GM21723 (cell line): ENCODE results near the gene FARP2.
"Not testable (repeated sequence)": the region's sequence is repeated elsewhere in the genome, so short reads cannot be mapped to it uniquely, and the experiment has no call there.

Experiments
- ATAC-seq: cut with Tn5 transposase; IDR thresholded peaks from one replicate; pipeline ENCODE4 v1.9.1; 2021; ENCODE audit warnings: mild to moderate bottlenecking, moderate library complexity; ENCODE audit not compliant: unreplicated experiment

The FARP2 gene

DNA sequence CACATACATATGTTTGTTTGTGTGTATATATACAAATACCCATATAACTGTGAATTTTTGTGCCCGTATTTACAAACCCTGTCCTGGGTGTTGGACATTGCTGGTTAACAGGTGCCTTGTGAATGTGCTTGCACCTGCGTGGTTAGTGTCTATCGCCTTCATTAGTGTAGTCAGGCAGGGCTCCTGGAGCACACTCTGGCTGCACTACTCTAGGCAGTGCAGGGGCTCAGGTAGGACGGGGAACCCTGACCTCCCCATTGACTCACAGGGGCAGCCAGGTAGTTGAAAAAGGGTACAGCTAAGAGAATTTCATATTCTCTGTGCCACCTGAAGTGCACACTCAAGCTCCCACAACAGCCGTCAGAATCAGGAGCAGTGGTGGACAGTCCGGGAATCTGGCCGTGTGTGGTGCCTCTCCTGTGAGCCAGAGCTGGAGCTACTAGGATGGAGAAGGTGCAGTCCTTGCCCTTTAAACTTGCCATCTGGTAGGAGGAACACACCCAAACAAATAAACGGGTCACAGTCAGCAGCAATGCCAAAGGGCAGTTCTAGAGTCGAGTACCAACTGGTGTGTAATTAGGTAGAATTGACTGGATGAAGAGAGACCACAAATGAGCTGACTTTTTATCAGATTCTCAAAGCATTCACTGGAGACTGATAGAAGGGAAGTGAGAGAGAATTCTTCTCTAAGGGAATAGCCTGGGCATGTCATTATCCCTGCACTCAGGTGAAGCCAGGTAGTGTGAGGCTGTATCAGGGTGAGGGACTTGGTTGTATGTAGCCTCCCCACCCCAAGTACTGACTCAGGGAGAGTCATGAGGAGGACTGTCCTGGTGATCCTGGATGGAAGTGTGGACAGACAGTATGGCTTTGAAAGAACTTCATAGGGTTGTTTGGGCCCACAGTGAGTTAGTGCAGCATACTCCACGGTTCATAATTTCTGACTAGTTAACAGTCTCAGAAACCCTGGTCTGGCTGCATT lies 44.1 kb downstream of the FARP2 start:
- no peak for ATAC-seq

DNA sequence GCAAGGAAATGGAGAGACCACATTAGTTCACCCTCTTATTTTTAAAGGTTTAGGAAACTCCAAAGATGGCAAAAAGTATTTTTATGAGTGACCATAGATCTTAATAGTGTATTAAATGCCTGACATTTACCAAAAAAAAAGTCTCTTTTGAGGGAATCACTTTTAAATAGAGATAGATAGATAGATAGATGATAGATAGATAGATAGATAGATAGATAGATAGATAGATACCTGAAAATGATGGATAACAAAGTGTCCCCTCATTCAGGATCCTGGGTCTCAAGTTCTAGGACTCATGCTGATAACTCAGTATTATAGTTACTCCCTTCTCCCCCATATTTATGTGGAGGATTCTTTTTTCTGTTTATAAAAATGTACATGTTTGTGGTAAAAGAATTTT lies 52.8 kb downstream of the FARP2 start:
- no peak for ATAC-seq

DNA sequence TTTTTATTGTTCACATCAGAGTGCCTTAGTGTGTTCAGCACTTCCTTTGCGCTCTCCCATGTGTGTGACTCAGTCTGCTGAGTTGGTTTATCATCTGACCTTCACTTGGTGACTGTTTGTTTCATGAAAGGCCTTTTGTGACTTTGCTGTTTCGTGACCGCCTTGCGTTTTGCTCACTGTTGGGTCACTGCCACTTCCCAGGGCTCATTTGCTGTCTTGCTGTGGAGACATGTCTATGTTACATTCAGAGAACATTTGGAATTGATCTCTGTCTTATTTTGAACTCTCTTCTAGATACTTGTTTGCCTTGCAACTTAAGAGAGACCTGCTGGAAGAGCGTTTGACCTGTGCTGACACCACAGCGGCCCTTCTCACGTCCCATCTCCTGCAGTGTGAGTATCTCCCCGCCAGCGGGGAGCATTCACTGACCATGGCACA lies 54.7 kb downstream of the FARP2 start:
- no peak for ATAC-seq

DNA sequence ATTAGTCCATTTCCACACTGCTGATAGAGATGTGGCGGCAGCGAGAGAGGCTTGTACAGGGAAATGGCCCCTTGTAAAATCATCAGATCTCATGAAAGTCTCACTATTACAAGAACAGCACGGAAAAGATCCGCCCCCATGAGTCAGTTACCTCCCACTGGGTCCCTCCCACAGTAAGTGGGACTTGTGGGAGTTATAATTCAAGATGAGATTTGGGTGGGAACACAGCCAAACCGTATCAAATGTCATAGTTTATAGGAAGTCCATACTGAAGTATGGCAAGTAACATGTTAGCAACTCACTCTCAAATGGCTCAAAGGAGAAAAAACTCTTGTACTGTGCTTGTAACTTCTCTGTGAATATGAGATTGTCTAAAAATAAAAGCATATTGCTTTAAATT lies 56.1 kb downstream of the FARP2 start:
- no peak for ATAC-seq

DNA sequence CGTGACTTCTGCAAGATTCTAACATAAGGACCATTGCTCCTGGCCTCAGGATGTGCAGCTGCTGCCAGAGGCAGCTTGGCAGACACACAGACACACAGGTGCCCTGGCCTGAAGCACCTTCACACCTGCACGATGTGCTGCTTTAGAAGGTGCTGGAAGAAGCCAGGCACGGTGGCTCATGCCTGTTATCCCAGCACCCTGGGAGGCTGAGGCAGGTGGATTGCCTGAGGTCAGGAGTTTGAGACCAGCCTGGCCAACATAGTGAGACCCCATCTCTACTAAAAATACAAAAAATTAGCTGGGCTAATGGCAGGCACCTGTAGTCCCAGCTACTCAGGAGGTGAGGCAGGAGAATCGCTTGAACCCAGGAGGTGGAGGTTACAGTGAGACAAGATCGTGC lies 57.4 kb downstream of the FARP2 start:
- ATAC-seq, result not testable (repeated sequence)

DNA sequence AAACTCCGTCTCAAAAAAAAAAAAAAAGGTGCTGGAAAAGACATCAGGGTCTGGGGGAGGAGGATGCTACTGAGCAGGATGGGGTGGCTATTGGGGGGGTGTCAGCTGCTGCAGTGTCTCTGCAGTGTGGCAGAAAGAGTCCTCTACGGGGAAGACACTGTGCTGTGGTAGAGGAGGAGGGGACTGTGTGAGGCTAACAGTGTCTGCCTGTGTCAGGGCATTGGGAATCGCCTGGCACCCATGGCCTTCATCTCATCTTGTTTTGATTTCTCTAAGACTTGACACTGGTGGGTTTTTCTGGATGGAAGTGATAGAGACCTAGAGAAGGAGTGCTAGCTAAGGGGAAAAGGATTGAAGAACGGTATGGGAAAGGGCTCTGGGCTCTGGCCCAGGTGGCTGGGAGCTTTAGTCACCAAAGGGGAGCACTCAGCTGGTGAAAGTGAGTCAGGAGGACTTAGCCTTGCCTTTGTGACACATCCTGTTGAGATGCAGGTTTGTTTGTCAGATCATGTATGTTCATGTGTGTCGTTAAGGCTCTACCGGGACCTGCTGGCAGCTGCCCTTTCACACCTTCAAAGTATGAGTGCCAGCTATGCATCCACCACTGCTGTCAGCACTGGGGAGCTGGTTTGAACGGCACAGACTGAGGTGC lies 58.0 kb downstream of the FARP2 start:
- ATAC-seq, result no peak

DNA sequence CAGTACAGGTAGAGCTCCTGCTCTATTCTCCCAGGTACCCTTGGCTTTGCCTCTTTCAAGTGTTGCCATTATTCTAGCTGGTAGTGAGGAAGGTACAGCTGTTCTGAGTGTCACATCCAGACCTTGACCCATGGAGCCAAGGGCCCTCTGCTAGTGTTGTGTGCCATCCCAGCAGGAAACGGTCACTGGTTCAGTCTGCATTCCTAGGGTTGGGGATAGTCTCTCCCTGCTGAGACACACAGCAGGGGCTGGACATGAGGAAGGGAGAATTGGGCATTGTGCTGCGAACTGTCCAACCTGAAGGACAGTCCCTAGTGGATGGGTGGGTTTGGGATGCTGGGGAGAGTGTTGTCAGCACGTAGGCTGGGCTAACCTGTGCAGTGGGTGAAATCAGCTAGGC lies 59.1 kb downstream of the FARP2 start:
- ATAC-seq, result no peak

DNA sequence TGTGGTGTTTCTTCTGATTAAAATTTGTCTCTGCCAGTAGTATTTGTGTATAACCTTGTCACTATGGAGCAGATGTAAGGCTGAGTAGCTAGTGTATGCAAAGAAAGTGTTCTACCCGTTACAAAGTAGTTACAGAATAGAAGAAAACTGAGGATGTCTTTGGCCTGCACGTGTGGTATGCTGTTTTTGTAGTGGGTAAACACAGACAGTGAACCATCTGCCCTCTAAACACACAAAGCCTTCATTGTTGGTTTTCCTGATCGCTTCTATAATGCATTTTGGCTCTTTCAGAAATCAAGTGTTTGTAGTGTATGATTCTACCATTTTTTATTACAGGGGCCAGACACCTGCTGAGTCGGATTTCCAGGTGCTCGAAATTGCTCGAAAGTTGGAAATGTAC lies 61.5 kb downstream of the FARP2 start:
- no peak for ATAC-seq

DNA sequence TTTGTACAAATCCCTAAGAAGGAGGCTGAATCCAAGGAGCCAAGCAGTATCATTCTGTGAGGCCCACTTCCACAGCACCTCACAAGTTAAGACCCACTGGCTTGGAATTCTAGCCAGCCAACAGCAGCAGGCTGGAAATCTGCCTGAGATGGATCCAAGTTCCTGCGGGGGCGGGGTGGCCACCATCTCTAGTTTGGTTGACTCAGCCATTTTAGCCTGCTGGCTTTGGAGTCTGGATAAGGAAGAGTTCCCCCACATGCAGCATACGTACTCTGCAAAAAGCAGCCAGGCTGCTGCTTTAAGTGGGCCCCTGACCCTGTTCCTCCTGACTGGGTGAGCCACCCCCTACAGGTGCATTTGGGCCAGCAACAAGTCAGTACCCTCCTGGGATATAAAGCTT lies 65.2 kb downstream of the FARP2 start:
- no peak for ATAC-seq

DNA sequence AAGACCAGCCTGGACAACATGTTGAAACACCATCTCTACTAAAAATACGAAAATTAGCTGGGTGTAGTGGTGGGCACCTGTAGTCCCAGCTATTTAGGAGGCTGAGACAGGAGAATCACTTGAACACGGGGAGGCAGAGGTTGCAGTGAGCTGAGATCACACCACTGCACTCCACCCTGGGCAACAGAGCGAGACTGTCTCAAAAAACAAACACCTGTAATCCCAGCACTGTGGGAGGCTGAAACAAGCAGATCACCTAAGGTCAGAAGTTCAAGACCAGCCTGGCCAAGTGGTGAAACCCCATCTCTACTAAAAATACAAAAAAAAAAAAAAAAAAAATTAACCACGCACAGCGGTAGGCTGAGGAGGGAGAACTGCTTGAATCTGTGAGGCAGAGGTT lies 65.9 kb downstream of the FARP2 start:
- ATAC-seq, result not testable (repeated sequence)

DNA sequence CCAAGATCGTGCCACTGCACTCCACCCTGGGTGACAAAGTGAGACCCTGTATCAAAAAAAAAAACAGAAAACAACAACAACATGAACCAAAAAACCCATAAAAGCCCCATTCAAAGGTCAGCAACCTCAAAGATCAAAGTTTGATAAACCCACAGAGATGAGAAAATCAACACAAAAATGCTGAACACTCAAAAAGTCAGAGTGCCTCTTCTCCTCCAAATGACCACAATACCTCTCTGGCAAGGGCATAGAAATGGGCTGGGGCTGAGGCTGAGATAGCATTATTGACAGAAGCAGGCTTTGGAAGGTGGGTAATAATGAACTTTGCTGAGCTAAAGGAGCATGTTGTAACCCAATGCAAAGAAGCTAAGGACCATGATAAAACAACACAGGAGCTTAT lies 66.3 kb downstream of the FARP2 start:
- ATAC-seq, result no peak

DNA sequence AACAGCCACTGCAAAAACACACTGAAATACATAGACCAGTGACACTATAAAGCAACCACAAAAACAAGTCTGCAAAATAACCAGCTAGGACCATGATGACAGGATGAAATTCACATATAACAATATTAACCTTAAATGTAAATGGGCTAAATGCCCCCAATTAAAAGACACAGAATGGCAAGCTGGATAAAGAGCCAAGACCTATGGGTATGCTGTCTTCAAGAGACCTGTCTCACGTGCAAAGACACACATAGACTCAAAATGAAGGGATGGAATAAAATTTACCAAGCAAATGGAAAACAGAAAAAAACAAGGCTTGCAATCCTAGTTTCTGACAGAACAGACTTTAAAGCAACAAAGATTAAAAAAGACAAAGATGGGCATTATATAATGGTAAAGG lies 67.4 kb downstream of the FARP2 start:
- not testable (repeated sequence) for ATAC-seq

DNA sequence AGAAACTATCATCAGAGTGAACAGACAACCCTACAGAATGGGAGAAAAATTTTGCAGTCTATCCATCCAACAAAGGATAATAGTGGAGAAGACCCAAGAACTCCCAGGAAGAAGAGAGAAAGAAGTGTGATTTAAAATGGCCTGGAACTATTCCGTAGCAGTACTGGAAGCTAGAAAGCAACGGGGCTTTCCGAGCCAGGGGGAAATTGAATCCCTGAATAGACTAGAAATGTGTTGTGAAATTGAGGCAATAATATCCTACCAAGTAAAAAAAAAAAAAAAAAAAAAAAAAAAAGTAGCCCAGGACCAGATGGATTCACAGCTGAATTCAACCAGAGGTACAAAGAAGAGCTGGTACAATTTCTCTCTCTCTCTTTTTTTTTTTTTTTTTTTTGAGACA lies 69.3 kb downstream of the FARP2 start:
- ATAC-seq, result no peak

DNA sequence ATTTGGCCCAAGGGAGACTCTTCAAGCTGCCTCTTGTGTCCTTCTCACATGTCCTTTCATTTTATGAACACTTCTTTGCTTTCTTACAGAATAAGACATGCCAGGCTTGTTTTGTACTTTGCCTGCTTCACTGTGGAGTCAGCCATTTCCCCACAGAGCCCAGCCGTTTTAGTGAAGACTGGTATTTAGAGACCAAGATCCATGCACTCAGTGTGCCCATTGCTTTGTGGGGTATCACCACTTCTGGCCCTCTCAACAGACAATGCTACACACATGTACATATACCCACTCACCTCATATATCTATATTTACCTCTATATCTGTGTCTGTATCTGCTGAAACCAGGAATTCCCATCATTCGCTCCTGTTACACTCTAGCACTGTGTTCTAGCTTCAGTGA lies 74.1 kb downstream of the FARP2 start:
- no peak for ATAC-seq

DNA sequence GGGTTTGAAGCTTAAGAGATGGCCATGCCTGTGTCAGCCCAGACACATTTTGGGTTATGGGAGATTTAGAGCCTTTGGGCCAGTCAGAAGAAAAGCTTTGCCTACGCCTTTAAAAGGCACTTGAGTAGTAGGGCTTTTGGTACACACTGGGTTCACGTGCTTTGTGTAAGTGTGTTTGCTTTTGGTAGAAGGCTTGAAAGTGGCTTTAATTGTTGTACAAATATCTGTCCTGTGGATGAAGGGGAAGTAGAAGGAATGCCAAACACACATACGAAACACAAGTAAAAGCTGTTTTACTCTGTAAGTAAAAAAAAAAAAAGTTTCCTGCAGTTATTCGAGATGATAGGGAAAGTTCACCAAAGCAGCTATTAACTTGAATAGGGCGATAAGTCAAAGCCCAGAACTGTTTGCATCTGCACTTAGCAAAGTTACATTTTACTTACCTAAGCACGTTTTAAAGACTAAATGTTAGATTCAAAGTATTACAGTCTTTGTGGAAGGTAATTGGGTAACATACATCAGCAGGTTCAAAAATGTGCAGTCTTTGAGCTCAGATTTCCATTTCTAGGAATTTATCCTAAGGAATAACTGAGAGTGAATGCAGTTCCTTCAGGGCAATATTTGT lies 76.9 kb downstream of the FARP2 start:
- no peak for ATAC-seq

DNA sequence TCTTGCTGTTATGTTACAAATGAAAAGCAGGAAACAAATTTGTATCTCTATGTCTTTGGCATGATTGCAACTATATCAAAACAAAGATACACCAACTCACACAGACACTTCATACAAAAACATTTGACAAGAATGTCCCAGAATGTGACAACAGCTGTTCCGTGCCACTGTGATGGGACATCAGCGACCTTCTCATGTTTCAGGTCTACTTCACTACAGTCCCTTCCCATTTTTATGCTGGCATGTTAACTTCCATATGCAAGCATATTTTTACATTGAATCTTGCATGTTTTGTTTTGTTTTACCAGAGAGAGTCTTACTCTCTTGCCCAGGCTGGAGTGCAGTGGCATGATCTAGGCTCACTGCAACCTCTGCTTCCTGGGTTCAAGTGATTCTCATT lies 81.1 kb downstream of the FARP2 start:
- no peak for ATAC-seq

DNA sequence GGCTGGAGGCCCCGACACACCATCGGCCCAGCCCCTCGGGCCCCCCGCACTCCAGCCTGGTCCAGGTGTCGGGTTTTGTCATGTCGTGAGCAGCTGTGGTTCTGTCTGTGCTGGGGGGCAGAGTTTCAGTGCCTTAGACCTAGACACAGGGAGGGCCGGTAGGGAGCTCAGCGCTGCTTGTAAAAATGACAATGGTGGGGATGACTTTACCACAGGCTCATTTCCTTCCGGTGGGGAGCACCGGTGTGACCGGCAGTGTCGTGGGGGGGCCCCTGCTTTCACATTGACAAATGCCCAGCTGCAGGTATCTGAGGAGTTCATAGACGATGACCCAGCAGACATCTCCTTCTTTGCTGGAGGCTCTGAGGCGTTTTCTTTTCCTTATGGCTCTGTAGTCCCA lies 85.4 kb downstream of the FARP2 start:
- ATAC-seq, result no peak

DNA sequence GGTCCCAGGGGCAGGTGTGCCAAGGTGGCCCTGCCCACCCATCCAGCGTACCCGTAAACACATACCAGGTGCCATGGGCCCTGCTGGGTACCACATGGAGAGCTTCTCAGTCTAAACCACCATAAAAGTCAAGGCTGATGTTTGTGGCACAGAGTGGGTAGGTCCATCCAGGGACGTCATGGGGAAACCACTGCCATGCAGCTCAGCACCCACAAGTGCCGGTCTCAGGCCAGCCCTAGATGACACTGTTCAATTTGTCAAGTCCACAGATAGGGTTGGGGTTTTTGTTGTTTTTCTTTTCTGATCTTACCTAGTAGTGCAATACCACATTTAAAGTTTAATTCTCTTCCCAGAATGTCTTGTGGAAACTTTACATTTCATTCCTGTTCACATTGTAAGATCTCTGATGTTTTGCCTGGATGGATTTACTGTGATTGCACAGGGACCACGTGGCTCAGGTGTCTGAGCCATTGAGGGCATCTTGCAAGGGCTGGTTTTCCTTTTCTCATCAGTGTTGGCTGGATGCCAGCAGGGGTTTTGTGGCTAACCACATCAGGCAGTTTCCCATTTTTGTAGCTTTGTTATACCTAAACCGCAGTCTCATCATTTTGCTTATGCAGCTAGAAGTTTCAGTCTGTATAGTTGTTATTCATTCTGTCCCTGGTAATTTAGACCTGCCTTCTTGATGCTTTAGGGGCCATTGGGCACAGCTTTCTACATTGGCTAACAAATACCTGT lies 87.6 kb downstream of the FARP2 start:
- no peak for ATAC-seq

DNA sequence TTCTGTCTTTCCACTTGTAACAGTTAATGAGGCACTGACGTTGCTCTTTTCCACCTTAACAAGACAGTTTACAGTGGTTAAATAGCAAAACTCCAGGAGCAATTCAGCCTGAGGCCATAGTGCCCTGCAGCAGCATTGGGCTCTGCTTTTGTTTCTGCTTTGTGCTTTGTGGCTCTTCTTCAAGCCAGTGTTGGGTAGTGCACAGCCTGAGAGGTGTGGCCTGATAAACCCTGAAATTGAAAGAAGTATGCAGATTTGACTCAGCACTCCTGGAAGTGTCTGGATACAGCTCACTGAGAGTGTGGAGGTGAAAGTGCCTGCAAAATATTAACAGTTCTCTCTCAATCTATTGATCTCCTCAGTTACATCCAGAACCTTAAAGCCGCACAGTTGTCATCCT lies 89.3 kb downstream of the FARP2 start:
- ATAC-seq, result no peak

DNA sequence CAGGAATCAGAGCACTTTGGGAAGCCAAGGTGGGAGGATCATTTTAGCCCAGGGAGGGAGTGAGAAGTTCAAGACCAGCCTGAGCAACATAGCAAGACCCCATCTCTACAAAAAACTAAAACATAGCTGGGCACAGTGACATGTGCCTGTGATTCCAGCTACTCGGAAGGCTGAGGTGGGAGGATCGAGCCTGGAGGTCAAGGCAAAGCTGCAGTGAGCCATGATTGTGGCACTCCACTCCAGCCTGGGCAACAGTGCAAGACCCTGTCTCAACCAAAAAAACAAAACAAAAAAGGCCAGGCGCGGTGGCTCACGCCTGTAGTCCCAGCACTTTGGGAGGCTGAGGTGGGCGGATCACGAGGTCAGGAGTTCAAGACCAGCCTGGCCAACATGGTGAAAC lies 94.0 kb downstream of the FARP2 start:
- ATAC-seq, result not testable (repeated sequence)

DNA sequence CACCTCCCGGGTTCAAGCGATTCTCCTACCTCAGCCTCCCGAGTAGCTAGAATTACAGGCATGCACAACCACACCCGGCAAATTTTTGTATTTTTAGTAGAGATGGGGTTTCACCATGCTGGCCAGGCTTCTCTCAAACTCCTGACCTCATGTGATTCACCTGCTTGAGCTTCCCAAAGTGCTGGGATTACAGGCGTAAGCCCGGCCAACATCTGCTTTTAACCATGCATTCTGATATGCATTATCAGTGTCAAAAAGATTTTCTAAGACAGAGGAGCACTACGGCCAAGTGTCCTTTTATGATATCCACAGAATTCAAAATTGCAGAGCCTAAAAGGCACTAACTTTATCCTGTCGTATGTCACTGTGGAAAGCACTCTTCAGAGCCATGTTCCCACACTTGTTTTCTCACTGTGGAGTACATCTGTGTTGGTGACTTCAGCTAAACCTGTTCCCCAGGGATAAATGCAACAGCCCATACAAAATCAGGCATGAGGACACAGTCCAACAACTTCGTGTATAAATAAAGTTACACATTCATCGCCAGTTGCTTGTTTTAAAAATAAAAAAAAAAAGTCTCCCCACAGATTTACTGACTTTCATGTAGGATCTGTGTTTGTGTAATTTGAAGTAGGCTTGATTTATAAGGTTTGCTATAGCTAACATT lies 95.9 kb downstream of the FARP2 start:
- ATAC-seq, result no peak
